NOMO-1 treated with dmso at 0.1 percent for 144 hours (cell line): ENCODE measurements around the gene HIVEP1.
A peak's percentile ranks its signal among the peaks of the same experiment; 100 is the strongest.

Source experiments
- DNase-seq: peaks from one replicate; lab custom pipeline; 2025; ENCODE audit not compliant: unreplicated experiment; lab: John Stamatoyannopoulos, UW

The HIVEP1 gene

GRCh38 chr6:12047792-12048432, 35.8 kb downstream of the HIVEP1 start:
- no peak for DNase-seq

GRCh38 chr6:12048609-12049008, 36.5 kb downstream of the HIVEP1 start:
- no peak for DNase-seq

GRCh38 chr6:12049165-12049564, 37.1 kb downstream of the HIVEP1 start:
- no peak for DNase-seq

- DNase-seq, result peak; percentile 51
These were observed 39.8 kb downstream of the HIVEP1 start for GRCh38 chr6:12051861-12052368.

- DNase-seq, result no peak
These were observed 46.3 kb downstream of the HIVEP1 start for GRCh38 chr6:12058172-12058961.

GRCh38 chr6:12060780-12061609, 48.9 kb downstream of the HIVEP1 start:
- peak; percentile 96 for DNase-seq

GRCh38 chr6:12062605-12063004, 50.5 kb downstream of the HIVEP1 start:
- DNase-seq, result no peak

- no peak for DNase-seq
These were observed 52.0 kb downstream of the HIVEP1 start for GRCh38 chr6:12064131-12064530.

GRCh38 chr6:12064538-12065071, 52.5 kb downstream of the HIVEP1 start:
- no peak for DNase-seq

GRCh38 chr6:12065321-12066140, 53.4 kb downstream of the HIVEP1 start:
- no peak for DNase-seq

GRCh38 chr6:12066297-12066696, 54.2 kb downstream of the HIVEP1 start:
- DNase-seq, result no peak

- DNase-seq, result no peak
These were observed 56.9 kb downstream of the HIVEP1 start for GRCh38 chr6:12068899-12069557.

GRCh38 chr6:12069891-12070529, 57.9 kb downstream of the HIVEP1 start:
- no peak for DNase-seq

- DNase-seq, result no peak
These were observed 59.0 kb downstream of the HIVEP1 start for GRCh38 chr6:12071064-12071615.

GRCh38 chr6:12075067-12075563, 63.0 kb downstream of the HIVEP1 start:
- DNase-seq, result no peak

GRCh38 chr6:12077021-12077710, 65.1 kb downstream of the HIVEP1 start:
- no peak for DNase-seq

GRCh38 chr6:12078014-12078413, 65.9 kb downstream of the HIVEP1 start:
- no peak for DNase-seq

- DNase-seq, result no peak
These were observed 69.7 kb downstream of the HIVEP1 start for GRCh38 chr6:12081771-12082170.
